ENCODE measurements around the gene PAN3.
"Not testable (repeated sequence)": the region's sequence is repeated elsewhere in the genome, so short reads cannot be mapped to it uniquely, and the experiment has no call there.

The PAN3 gene

GRCh38 chr13:28097503-28097902, 40.8 kb upstream of the PAN3 start:
- Histone ChIP-seq H3K36me3 (no peaks in the 10 kb centered on the region), H3K4me1 (no peaks in the 10 kb centered on the region), H3K4me3 (ENCODE audit: low read depth, low read length) (no peak overlapping the region), H3K27me3 (peaks cover 91% of the 10 kb centered on the region), H3K9me3 (no peaks in the 10 kb centered on the region; the same call in none of the 2 replicates)
- TF ChIP-seq, protein P1, sequence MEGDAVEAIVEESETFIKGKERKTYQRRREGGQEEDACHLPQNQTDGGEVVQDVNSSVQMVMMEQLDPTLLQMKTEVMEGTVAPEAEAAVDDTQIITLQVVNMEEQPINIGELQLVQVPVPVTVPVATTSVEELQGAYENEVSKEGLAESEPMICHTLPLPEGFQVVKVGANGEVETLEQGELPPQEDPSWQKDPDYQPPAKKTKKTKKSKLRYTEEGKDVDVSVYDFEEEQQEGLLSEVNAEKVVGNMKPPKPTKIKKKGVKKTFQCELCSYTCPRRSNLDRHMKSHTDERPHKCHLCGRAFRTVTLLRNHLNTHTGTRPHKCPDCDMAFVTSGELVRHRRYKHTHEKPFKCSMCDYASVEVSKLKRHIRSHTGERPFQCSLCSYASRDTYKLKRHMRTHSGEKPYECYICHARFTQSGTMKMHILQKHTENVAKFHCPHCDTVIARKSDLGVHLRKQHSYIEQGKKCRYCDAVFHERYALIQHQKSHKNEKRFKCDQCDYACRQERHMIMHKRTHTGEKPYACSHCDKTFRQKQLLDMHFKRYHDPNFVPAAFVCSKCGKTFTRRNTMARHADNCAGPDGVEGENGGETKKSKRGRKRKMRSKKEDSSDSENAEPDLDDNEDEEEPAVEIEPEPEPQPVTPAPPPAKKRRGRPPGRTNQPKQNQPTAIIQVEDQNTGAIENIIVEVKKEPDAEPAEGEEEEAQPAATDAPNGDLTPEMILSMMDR (IDR thresholded peaks at IDR 0.05; ENCODE audit: low read depth, low read length): no peak
- DNase-seq: no peak

DNA sequence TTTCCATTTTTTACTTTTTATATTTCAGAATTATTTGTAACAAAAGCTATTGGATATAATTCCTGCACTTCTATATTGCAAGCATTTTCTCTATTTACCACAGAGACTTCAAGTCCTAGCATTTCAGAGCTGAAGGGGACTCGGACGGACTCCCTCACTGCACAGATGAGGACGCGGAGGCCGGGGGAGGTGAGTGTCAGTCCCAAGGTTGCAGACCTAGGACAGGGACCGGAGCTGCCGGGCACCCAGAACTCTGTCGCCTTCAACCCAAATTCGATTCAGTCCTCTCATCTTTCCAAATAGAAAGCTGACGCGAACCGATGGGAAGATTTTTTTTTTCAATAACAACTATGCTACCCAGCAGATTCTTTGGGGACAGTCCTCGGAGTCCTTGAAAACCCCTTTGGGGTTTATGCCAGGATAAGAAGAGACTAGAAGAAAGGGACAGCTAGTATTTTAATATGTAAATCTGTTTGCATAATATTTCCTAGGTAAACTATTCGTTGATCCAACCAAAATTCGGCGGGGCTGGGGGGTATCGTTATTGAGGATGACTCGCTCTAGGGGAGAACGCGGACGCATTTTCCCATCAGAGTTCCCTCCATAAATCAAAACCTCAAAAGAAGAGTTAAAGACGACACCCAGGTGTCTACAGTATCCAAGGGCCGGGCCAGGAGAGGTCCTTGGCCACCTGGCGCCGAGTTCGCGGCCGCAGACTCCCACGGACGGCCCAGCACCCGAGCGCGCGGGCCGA, 38.8 kb upstream of the PAN3 start:
- no peak for DNase-seq
- Histone ChIP-seq H3K4me3 (ENCODE audit: low read depth, low read length) (no peak overlapping the region), H3K9me3 (no peaks in the 10 kb centered on the region; the same call in 1 of the 2 replicates), H3K4me1 (no peaks in the 10 kb centered on the region), H3K27me3 (peaks cover 96% of the 10 kb centered on the region), H3K36me3 (no peaks in the 10 kb centered on the region)
- TF ChIP-seq, protein P1 (IDR thresholded peaks at IDR 0.05; ENCODE audit: low read depth, low read length): no peak

GRCh38 chr13:28100150-28101121, 37.9 kb upstream of the PAN3 start, which contains the start of gene FLT3:
Gene FLT3 (minus strand): TSS chr13:28100576. CDS start chr13:28100510, 66 bp downstream.
- no peaks in the 10 kb centered on the region for H3K4me1 ChIP-seq
- H3K36me3 ChIP-seq: no peaks in the 10 kb centered on the region
- H3K4me3 ChIP-seq (ENCODE audit: low read depth, low read length): no peak within 1 kb of the TSS
- peak; percentile 16 for DNase-seq
- H3K27me3 ChIP-seq: peaks cover 92% of the 10 kb centered on the region
- TF ChIP-seq, protein P1 (IDR thresholded peaks at IDR 0.05; ENCODE audit: low read depth, low read length): no peak
- H3K9me3 ChIP-seq: no peaks in the 10 kb centered on the region; the same call in 1 of the 2 replicates

DNA sequence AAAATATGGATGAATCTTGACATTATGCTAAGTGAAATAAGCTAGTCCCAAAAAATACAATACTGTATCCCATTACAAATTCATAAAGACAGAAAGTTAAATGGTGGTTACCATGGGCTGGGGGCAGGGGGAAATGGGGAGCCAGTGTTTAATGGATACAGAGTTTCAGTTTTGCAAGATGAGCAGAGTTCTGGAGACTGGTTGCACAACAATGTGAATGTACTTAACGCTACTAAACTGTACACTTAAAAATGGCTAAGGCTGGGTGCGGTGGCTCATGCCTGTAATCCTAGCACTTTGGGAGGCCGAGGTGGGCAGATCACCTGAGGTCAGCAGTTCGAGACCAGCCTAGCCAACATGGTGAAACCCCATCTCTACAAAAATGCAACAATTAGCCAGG, 36.5 kb upstream of the PAN3 start:
- peaks cover 77% of the 10 kb centered on the region for H3K27me3 ChIP-seq
- not testable (repeated sequence) for DNase-seq; H3K9me3 ChIP-seq; H3K4me3 ChIP-seq (ENCODE audit: low read depth, low read length); H3K36me3 ChIP-seq; H3K4me1 ChIP-seq

DNA sequence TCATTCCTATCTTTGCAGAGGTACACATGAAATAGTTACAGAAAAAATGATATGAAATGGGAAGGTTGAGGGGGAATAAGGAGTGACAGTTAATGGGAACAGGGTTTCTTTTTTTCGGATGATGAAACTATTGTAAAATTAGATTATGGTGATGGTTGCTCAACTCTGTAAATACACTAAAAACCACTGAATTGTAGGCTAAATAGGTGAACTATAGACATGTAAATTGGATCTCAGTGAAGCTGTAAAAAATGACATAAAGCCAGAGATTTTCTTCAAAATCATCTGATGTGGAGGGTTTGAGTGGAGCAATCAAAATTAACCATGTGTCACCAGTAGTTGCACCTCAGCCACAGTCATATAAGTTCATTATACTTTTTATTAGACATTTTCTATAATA, 31.4 kb upstream of the PAN3 start:
- H3K36me3 ChIP-seq: no peaks in the 10 kb centered on the region
- TF ChIP-seq, protein P1 (IDR thresholded peaks at IDR 0.05; ENCODE audit: low read depth, low read length): no peak
- DNase-seq: no peak
- H3K4me3 ChIP-seq (ENCODE audit: low read depth, low read length): no peak overlapping the region
- no peaks in the 10 kb centered on the region for H3K9me3 ChIP-seq
- H3K27me3 ChIP-seq: peaks cover 36% of the 10 kb centered on the region
- H3K4me1 ChIP-seq: no peaks in the 10 kb centered on the region

DNA sequence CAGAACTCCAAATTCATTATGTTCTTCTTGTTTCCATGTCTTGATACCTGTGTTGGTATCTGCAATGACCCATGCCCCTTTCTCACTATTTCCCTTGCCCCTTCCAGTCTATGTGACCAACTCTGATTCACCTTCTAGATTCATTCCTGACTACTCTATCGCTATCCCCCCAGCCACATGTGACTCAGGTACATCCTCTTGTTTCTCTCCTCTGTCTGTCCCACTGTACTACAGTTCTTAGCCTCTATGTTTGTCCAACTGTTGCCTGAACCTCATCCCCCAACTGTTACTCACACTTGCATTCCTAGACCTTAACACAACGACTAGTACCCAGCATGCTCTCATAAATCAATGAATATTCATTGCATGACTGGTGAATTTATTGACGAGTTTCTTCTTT, 27.9 kb upstream of the PAN3 start:
- Histone ChIP-seq H3K27me3 (peaks cover 10% of the 10 kb centered on the region), H3K9me3 (no peaks in the 10 kb centered on the region), H3K4me1 (no peaks in the 10 kb centered on the region), H3K4me3 (ENCODE audit: low read depth, low read length) (no peak overlapping the region), H3K36me3 (no peaks in the 10 kb centered on the region)
- TF ChIP-seq, protein P1 (IDR thresholded peaks at IDR 0.05; ENCODE audit: low read depth, low read length): no peak
- DNase-seq: no peak

Measured in BE2C (cell line).